ENCODE data around the gene PPFIA1. TPM values are rescaled to one million over a fixed set of nuclear protein-coding genes. Genes with fewer than 3 reads are reported as not detected.

PPFIA1 gene
- total and polyA plus RNA-seq, 2 donors (not counting 1 experiment from before 2014, with no cell fraction given) = 38.8 to 39.8 TPM

DNA sequence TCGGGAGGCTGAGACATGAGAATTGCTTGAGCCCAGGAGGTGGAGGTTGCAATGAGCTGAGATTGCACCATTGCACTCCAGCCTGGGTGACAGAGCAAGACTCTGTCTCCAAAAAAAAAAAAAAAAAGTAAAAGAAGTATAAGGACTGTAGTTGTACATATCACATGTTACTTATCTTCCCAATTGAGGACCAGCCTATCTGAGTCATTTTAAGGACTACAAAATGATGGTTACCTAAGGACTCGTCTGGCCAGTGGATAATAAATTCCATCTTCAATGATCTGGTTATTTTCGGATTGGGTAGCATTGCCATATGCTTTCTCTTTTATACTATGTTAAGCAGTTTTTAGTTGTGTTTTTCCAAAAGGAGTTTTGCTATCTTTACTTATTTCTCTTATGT is 55.3 kb downstream of the PPFIA1 start:
- H3K36me3 ChIP-seq (ENCODE audit: control insufficient read depth, insufficient read depth, low read length) = peaks cover 6% of the 10 kb centered on the region
- peaks cover 12% of the 10 kb centered on the region for H3K4me1 ChIP-seq (ENCODE audit: control insufficient read depth, extremely low read depth, insufficient read depth, low read length)
- H3K4me2 ChIP-seq (ENCODE audit: extremely low read depth, insufficient read depth, low read length) = no peak overlapping the region
- H3K27ac ChIP-seq (ENCODE audit: insufficient read depth, low read length) = no peak overlapping the region
- H4K20me1 ChIP-seq (ENCODE audit: control insufficient read depth, extremely low read depth, insufficient read depth, low read length) = no peaks in the 10 kb centered on the region
- H3K79me2 ChIP-seq (ENCODE audit: control insufficient read depth, insufficient read depth, low read length) = no peaks in the 10 kb centered on the region
- DNase-seq (ENCODE audit: low read depth in 2 of 2) = no peak
- H3K27me3 ChIP-seq (ENCODE audit: control insufficient read depth, insufficient read depth, low read length) = no peaks in the 10 kb centered on the region
- H3K9ac ChIP-seq (ENCODE audit: insufficient read depth, low read length) = no peak overlapping the region
- H3K4me3 ChIP-seq (replicated peaks in 1 of 4; ENCODE audit: control extremely low read depth in 1 of 4, insufficient read depth in 1 of 4, low read depth in 3 of 4, low read length in 4 of 4) = no peak overlapping the region
- no peak overlapping the region for H2AFZ ChIP-seq (ENCODE audit: low read length)
- no peak for TF ChIP-seq EZH2 (IDR thresholded peaks at IDR 0.05; ENCODE audit: low read length, missing control alignments)
- TF ChIP-seq, protein P1, sequence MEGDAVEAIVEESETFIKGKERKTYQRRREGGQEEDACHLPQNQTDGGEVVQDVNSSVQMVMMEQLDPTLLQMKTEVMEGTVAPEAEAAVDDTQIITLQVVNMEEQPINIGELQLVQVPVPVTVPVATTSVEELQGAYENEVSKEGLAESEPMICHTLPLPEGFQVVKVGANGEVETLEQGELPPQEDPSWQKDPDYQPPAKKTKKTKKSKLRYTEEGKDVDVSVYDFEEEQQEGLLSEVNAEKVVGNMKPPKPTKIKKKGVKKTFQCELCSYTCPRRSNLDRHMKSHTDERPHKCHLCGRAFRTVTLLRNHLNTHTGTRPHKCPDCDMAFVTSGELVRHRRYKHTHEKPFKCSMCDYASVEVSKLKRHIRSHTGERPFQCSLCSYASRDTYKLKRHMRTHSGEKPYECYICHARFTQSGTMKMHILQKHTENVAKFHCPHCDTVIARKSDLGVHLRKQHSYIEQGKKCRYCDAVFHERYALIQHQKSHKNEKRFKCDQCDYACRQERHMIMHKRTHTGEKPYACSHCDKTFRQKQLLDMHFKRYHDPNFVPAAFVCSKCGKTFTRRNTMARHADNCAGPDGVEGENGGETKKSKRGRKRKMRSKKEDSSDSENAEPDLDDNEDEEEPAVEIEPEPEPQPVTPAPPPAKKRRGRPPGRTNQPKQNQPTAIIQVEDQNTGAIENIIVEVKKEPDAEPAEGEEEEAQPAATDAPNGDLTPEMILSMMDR (conservative IDR thresholded peaks at IDR 0.05 in 1 of 2, IDR thresholded peaks at IDR 0.05 in 1 of 2; ENCODE audit: low read depth in 1 of 2, low read length in 2 of 2) = no peak
- no peaks in the 10 kb centered on the region for H3K9me3 ChIP-seq (ENCODE audit: control insufficient read depth, insufficient read depth, low read depth, low read length)

DNA sequence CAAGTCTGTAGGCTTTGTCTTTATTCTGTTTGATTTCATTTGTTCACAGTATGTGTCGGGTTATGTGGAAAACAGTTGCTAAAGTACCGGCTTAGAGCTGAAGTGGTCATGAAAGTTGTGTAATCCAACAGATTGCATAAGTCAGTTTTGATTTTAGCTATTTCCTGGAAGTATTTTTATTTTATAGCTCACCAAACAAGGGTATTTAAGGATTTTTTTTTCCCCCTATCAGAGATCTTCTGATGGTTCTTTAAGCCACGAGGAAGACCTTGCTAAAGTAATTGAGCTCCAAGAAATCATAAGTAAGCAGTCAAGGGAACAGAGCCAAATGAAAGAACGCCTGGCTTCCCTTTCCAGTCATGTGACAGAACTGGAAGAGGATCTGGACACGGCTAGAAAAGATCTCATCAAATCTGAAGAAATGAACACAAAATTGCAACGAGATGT is 55.9 kb downstream of the PPFIA1 start:
- DNase-seq (ENCODE audit: low read depth in 2 of 2) = peak in 1 of 2 donors; percentile 89
- H3K9ac ChIP-seq (ENCODE audit: insufficient read depth, low read length) = no peak overlapping the region
- H3K27ac ChIP-seq (ENCODE audit: insufficient read depth, low read length) = peak overlapping the region; percentile 44
- H3K9me3 ChIP-seq (ENCODE audit: control insufficient read depth, insufficient read depth, low read depth, low read length) = no peaks in the 10 kb centered on the region
- H3K79me2 ChIP-seq (ENCODE audit: control insufficient read depth, insufficient read depth, low read length) = no peaks in the 10 kb centered on the region
- H3K27me3 ChIP-seq (ENCODE audit: control insufficient read depth, insufficient read depth, low read length) = no peaks in the 10 kb centered on the region
- TF ChIP-seq EZH2 (IDR thresholded peaks at IDR 0.05; ENCODE audit: low read length, missing control alignments) = no peak
- TF ChIP-seq, protein P1 (conservative IDR thresholded peaks at IDR 0.05 in 1 of 2, IDR thresholded peaks at IDR 0.05 in 1 of 2; ENCODE audit: low read depth in 1 of 2, low read length in 2 of 2) = no peak
- H4K20me1 ChIP-seq (ENCODE audit: control insufficient read depth, extremely low read depth, insufficient read depth, low read length) = no peaks in the 10 kb centered on the region
- H3K4me1 ChIP-seq (ENCODE audit: control insufficient read depth, extremely low read depth, insufficient read depth, low read length) = peaks cover 12% of the 10 kb centered on the region
- H3K4me2 ChIP-seq (ENCODE audit: extremely low read depth, insufficient read depth, low read length) = no peak overlapping the region
- H3K36me3 ChIP-seq (ENCODE audit: control insufficient read depth, insufficient read depth, low read length) = peaks cover 6% of the 10 kb centered on the region
- H3K4me3 ChIP-seq (replicated peaks in 1 of 4; ENCODE audit: control extremely low read depth in 1 of 4, insufficient read depth in 1 of 4, low read depth in 3 of 4, low read length in 4 of 4) = no peak overlapping the region
- H2AFZ ChIP-seq (ENCODE audit: low read length) = no peak overlapping the region

GRCh38 chr11:70326833-70327232 is 56.3 kb downstream of the PPFIA1 start:
- Histone ChIP-seq H3K27ac (ENCODE audit: insufficient read depth, low read length) (peak overlapping the region; percentile 16), H4K20me1 (ENCODE audit: control insufficient read depth, extremely low read depth, insufficient read depth, low read length) (no peaks in the 10 kb centered on the region), H3K4me2 (ENCODE audit: extremely low read depth, insufficient read depth, low read length) (no peak overlapping the region), H3K27me3 (ENCODE audit: control insufficient read depth, insufficient read depth, low read length) (no peaks in the 10 kb centered on the region), H3K36me3 (ENCODE audit: control insufficient read depth, insufficient read depth, low read length) (peaks cover 7% of the 10 kb centered on the region), H2AFZ (ENCODE audit: low read length) (no peak overlapping the region), H3K4me1 (ENCODE audit: control insufficient read depth, extremely low read depth, insufficient read depth, low read length) (peaks cover 12% of the 10 kb centered on the region), H3K9ac (ENCODE audit: insufficient read depth, low read length) (no peak overlapping the region), H3K9me3 (ENCODE audit: control insufficient read depth, insufficient read depth, low read depth, low read length) (no peaks in the 10 kb centered on the region), H3K4me3 (replicated peaks in 1 of 4; ENCODE audit: control extremely low read depth in 1 of 4, insufficient read depth in 1 of 4, low read depth in 3 of 4, low read length in 4 of 4) (no peak overlapping the region), H3K79me2 (ENCODE audit: control insufficient read depth, insufficient read depth, low read length) (no peaks in the 10 kb centered on the region)
- DNase-seq (ENCODE audit: low read depth in 2 of 2) = no peak
- TF ChIP-seq EZH2 (IDR thresholded peaks at IDR 0.05; ENCODE audit: low read length, missing control alignments) = no peak
- TF ChIP-seq, protein P1 (conservative IDR thresholded peaks at IDR 0.05 in 1 of 2, IDR thresholded peaks at IDR 0.05 in 1 of 2; ENCODE audit: low read depth in 1 of 2, low read length in 2 of 2) = no peak
